H9 (cell line): Measurements from ENCODE around the gene BRD9. TPM values are rescaled to one million over a fixed set of nuclear protein-coding genes. Genes with fewer than 3 reads are reported as not detected.

Experiments used
- DNase-seq: peaks from one replicate; pipeline ENCODE4 v3.0.0-alpha.2; 2017
- H2AFZ ChIP-seq: one replicate; pipeline ENCODE4 v1.6.1; 2013; ENCODE audit warnings: mild to moderate bottlenecking, low read length, control low read depth, moderate library complexity
- H2AK5ac ChIP-seq: 2 replicates; pipeline ENCODE4 v1.6.1; 2013; ENCODE audit warnings: low read length, control low read depth, mixed read lengths; ENCODE audit not compliant: insufficient read length
- H2BK120ac ChIP-seq: one replicate; pipeline ENCODE4 v1.6.1; 2013; ENCODE audit warnings: low read depth, mild to moderate bottlenecking, low read length, control low read depth, inconsistent platforms; ENCODE audit not compliant: poor library complexity, severe bottlenecking
- H2BK12ac ChIP-seq: 2 replicates; pipeline ENCODE4 v1.6.1; 2013; ENCODE audit warnings: low read length, control low read depth, mixed read lengths, low read depth; ENCODE audit not compliant: insufficient read length
- H2BK15ac ChIP-seq: 2 replicates; pipeline ENCODE4 v1.6.1; 2013; ENCODE audit warnings: low read depth, low read length, control low read depth
- H2BK20ac ChIP-seq: one replicate; pipeline ENCODE4 v1.6.1; 2013; ENCODE audit warnings: low read depth, mild to moderate bottlenecking, low read length, control low read depth, inconsistent platforms; ENCODE audit not compliant: poor library complexity, severe bottlenecking
- H2BK5ac ChIP-seq: 2 replicates; pipeline ENCODE4 v1.6.1; 2013; ENCODE audit warnings: low read length, control low read depth, mixed read lengths; ENCODE audit not compliant: insufficient read length
- H3K14ac ChIP-seq: 2 replicates; pipeline ENCODE4 v1.6.1; 2013; ENCODE audit warnings: low read length, control low read depth; ENCODE audit not compliant: insufficient read depth
- H3K18ac ChIP-seq: 2 replicates; pipeline ENCODE4 v1.6.1; 2013; ENCODE audit warnings: low read depth, mild to moderate bottlenecking, mixed read lengths, low read length, control low read depth; ENCODE audit not compliant: insufficient read length
- H3K23ac ChIP-seq: 2 replicates; pipeline ENCODE4 v1.6.1; 2013; ENCODE audit warnings: low read length, control low read depth, mixed read lengths, low read depth; ENCODE audit not compliant: insufficient read length
- H3K23me2 ChIP-seq: 2 replicates; pipeline ENCODE4 v1.6.1; 2013; ENCODE audit warnings: low read depth, mild to moderate bottlenecking, mixed read lengths, low read length, control low read depth; ENCODE audit not compliant: insufficient read length, poor library complexity, severe bottlenecking
- H3K27ac ChIP-seq: 2 replicates; pipeline ENCODE4 v1.5.1; 2013; ENCODE audit warnings: low read length, control low read depth, mixed read lengths, low read depth; ENCODE audit not compliant: insufficient read length
- H3K27me3 ChIP-seq: 2 replicates; pipeline ENCODE4 v1.6.1; 2013; ENCODE audit warnings: low read length, control low read depth, inconsistent platforms; ENCODE audit not compliant: insufficient read depth
- H3K4ac ChIP-seq: 2 replicates; pipeline ENCODE4 v1.6.1; 2013; ENCODE audit warnings: low read depth, mild to moderate bottlenecking, control low read depth, inconsistent platforms, low read length, moderate library complexity
- H3K4me1 ChIP-seq: 2 replicates; pipeline ENCODE4 v1.6.1; 2013; ENCODE audit warnings: low read length, control low read depth, inconsistent platforms; ENCODE audit not compliant: insufficient read depth
- H3K4me2 ChIP-seq: 2 replicates; pipeline ENCODE4 v1.6.1; 2013; ENCODE audit warnings: low read length, control low read depth, mixed read lengths; ENCODE audit not compliant: insufficient read length, insufficient read depth
- H3K56ac ChIP-seq: 2 replicates; pipeline ENCODE4 v1.6.1; 2013; ENCODE audit warnings: low read depth, mild to moderate bottlenecking, mixed read lengths, low read length, control low read depth; ENCODE audit not compliant: insufficient read length
- H3K79me1 ChIP-seq: 2 replicates; pipeline ENCODE4 v1.6.1; 2013; ENCODE audit warnings: low read depth, mild to moderate bottlenecking, moderate library complexity, low read length, control low read depth, inconsistent platforms; ENCODE audit not compliant: insufficient read depth, poor library complexity, severe bottlenecking
- H3K79me2 ChIP-seq: 2 replicates; pipeline ENCODE4 v1.6.1; 2013; ENCODE audit warnings: low read length, control low read depth, inconsistent platforms; ENCODE audit not compliant: insufficient read depth
- H3K9ac ChIP-seq: 2 replicates; pipeline ENCODE4 v1.6.1; 2013; ENCODE audit warnings: low read length, control low read depth, mixed read lengths; ENCODE audit not compliant: insufficient read length; ENCODE audit errors: extremely low read depth
- H3K9me3 ChIP-seq: one replicate; pipeline ENCODE4 v1.6.1; 2013; ENCODE audit warnings: low read depth, low read length, inconsistent platforms; ENCODE audit not compliant: control insufficient read depth
- H3T11ph ChIP-seq: one replicate; pipeline ENCODE4 v1.6.1; 2013; ENCODE audit warnings: mild to moderate bottlenecking, low read length, control low read depth, inconsistent platforms
- H4K20me1 ChIP-seq: one replicate; pipeline ENCODE4 v1.6.1; 2013; ENCODE audit not compliant: control insufficient read depth, insufficient read length, insufficient read depth
- H4K5ac ChIP-seq: 2 replicates; pipeline ENCODE4 v1.6.1; 2013; ENCODE audit warnings: low read depth, mild to moderate bottlenecking, mixed read lengths, low read length, control low read depth; ENCODE audit not compliant: insufficient read length
- H4K8ac ChIP-seq: replicated peaks from 2 replicates; pipeline ENCODE4 v1.6.1; 2013; ENCODE audit warnings: low read length, control low read depth, mixed read lengths, low read depth; ENCODE audit not compliant: insufficient read length
- H4K91ac ChIP-seq: 2 replicates; pipeline ENCODE4 v1.6.1; 2013; ENCODE audit warnings: low read depth, mild to moderate bottlenecking, moderate library complexity, mixed read lengths, low read length, control low read depth; ENCODE audit not compliant: insufficient read length
- H3K27ac Mint-ChIP-seq, 3 experiments: 2 replicates in 2 of 3; 3 replicates in 1 of 3; pipeline ENCODE4 v1.8.0; 2020 to 2021; ENCODE audit warnings: mixed read lengths in 3 of 3, mild to moderate bottlenecking in 1 of 3, moderate library complexity in 1 of 3
- H3K27me3 Mint-ChIP-seq: 2 replicates; pipeline ENCODE4 v1.8.0; 2021; ENCODE audit warnings: low read depth, mild to moderate bottlenecking, moderate library complexity, mixed read lengths
- H3K36me3 Mint-ChIP-seq, 3 experiments: 2 replicates in 2 of 3; 3 replicates in 1 of 3; pipeline ENCODE4 v1.8.0; 2020 to 2021; ENCODE audit warnings: low read depth in 3 of 3, mixed read lengths in 3 of 3; ENCODE audit not compliant: insufficient read depth in 1 of 3
- H3K4me1 Mint-ChIP-seq, 2 experiments: 2 replicates each; pipeline ENCODE4 v1.8.0; 2020; ENCODE audit warnings: mixed read lengths in 2 of 2
- H3K4me3 Mint-ChIP-seq, 2 experiments: 2 replicates in 1 of 2; 3 replicates in 1 of 2; pipeline ENCODE4 v1.8.0; 2020 to 2021; ENCODE audit warnings: mild to moderate bottlenecking in 2 of 2, mixed read lengths in 2 of 2, moderate library complexity in 1 of 2
- H3K9me3 Mint-ChIP-seq, 2 experiments: 2 replicates in 1 of 2; 3 replicates in 1 of 2; pipeline ENCODE4 v1.8.0; 2020; ENCODE audit warnings: mild to moderate bottlenecking in 2 of 2, mixed read lengths in 2 of 2, moderate library complexity in 1 of 2
- WGBS: extraction: QIAGEN DNeasy Blood & Tissue Kit; methylation state at CpG from one replicate; pipeline ENCODE4 v1.1.7; 2013; ENCODE audit warnings: missing lambda C conversion rate, low lambda C conversion rate, mixed read lengths; ENCODE audit not compliant: insufficient read length; ENCODE audit errors: extremely low coverage; 5-methylcytosine and 5-hydroxymethylcytosine counted together
- total RNA-seq: library from RNA; stranded (reverse); gene quantifications from 2 replicates; pipeline ENCODE4 v1.2.1, GENCODE V29; 2021
- TF ChIP-seq, protein P1 (sequence below): fragments of 200-600 bp; sonication (generic); conservative IDR thresholded peaks from 3 replicates; pipeline ENCODE4 v1.8.0; 2021; ENCODE audit warnings: antibody characterized with exemption, mild to moderate bottlenecking

Gene BRD9
- total RNA-seq, 1 experiment from 2014 or later = 70.5 TPM

DNA sequence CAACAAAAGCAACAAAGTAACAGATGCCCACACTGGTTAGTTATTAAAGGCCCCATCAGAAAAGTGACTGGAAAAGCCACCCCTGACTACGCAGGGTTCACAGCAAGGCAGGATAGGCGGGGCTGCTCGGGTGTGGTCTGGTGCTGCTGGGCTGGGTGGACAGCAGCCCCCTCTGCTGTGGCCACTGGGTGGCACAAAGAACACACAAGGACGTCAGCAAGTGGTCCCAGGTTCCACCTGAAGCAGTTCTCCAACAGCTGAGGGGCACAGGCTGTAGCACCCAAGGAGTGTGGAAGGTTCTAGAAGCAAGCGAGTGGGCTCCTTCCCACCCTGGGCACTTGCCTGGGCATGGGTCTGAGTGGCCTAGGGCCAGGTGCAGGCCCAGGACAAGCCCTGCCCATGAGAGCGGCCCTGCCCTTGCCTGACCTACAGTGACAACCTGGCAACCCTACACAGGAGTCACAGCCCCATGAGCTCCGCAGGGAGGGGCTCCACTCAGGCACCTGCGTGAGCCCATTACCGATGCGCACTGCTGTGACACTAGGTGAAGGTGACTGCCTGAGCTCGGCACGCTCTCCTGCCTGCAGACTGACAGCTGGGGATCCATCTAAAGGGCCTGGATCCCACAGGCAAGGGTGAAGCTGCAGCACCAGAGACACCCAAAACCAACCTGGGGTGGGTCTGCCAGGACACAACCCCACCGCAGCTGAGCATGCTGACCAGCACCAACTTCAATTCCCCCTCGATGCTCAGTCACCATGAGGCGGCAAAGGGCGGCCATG, 8.1 kb downstream of the BRD9 start:
- Mint-ChIP-seq H3K27ac (no peak overlapping the region), H3K36me3 (peaks cover 83 to 91% (median 89%) of the 10 kb centered on the region in 3 experiments)
- DNase-seq = no peak

More for the DNA sequence above, 8.1 kb downstream of the BRD9 start:
- H2BK15ac ChIP-seq = no peak overlapping the region
- H3K79me2 ChIP-seq = peaks cover 22% of the 10 kb centered on the region; the same call in 1 of the 2 replicates
- no peaks in the 10 kb centered on the region for H3K27me3 Mint-ChIP-seq
- no peak overlapping the region for H4K91ac ChIP-seq
- H3K4me1 ChIP-seq = no peaks in the 10 kb centered on the region
- no peak overlapping the region for H2BK12ac ChIP-seq
- no peak overlapping the region for H3T11ph ChIP-seq
- no peak overlapping the region; the same call in 1 of the 2 replicates for H3K14ac ChIP-seq
- no peak overlapping the region for H3K4ac ChIP-seq
- TF ChIP-seq, protein P1, sequence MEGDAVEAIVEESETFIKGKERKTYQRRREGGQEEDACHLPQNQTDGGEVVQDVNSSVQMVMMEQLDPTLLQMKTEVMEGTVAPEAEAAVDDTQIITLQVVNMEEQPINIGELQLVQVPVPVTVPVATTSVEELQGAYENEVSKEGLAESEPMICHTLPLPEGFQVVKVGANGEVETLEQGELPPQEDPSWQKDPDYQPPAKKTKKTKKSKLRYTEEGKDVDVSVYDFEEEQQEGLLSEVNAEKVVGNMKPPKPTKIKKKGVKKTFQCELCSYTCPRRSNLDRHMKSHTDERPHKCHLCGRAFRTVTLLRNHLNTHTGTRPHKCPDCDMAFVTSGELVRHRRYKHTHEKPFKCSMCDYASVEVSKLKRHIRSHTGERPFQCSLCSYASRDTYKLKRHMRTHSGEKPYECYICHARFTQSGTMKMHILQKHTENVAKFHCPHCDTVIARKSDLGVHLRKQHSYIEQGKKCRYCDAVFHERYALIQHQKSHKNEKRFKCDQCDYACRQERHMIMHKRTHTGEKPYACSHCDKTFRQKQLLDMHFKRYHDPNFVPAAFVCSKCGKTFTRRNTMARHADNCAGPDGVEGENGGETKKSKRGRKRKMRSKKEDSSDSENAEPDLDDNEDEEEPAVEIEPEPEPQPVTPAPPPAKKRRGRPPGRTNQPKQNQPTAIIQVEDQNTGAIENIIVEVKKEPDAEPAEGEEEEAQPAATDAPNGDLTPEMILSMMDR = no peak
- peaks cover 6% of the 10 kb centered on the region for H3K79me1 ChIP-seq
- H3K23ac ChIP-seq = no peak overlapping the region
- H3K18ac ChIP-seq = no peak overlapping the region
- no peak overlapping the region for H2BK20ac ChIP-seq
- no peaks in the 10 kb centered on the region for H3K9me3 ChIP-seq
- no peak overlapping the region for H3K9ac ChIP-seq
- peaks cover 5% of the 10 kb centered on the region for H4K20me1 ChIP-seq
- WGBS = no CpG with 5 or more reads among the region's 16 CpGs
- no peak overlapping the region for H2BK120ac ChIP-seq
- no peaks in the 10 kb centered on the region; a peak in 2 of 5 replicates for H3K9me3 Mint-ChIP-seq
- no peak overlapping the region for H4K8ac ChIP-seq
- H3K4me3 Mint-ChIP-seq = no peak overlapping the region
- H2BK5ac ChIP-seq = no peak overlapping the region
- H3K23me2 ChIP-seq = no peaks in the 10 kb centered on the region
- no peak overlapping the region for H2AFZ ChIP-seq
- no peak overlapping the region for H3K4me2 ChIP-seq
- no peak overlapping the region for H4K5ac ChIP-seq
- no peak overlapping the region for H3K27ac ChIP-seq
- no peak overlapping the region for H2AK5ac ChIP-seq
- H3K27me3 ChIP-seq = no peaks in the 10 kb centered on the region
- no peaks in the 10 kb centered on the region for H3K4me1 Mint-ChIP-seq
- H3K56ac ChIP-seq = no peak overlapping the region
